Neural cell (in vitro differentiated cells): ENCODE measurements around the gene CLCN3.

Source experiments
- EZH2 ChIP-seq: fragments of 200-600, 300-800 bp; shearing (Covaris generic), sonication (generic); IDR thresholded peaks from 2 replicates; pipeline ENCODE4 v1.6.1; 2014; ENCODE audit warnings: antibody characterized with exemption, low read length, borderline replicate concordance, mild to moderate bottlenecking; ENCODE audit not compliant: insufficient read depth, poor library complexity, severe bottlenecking
- MXI1 ChIP-seq: fragments of 450-650 bp; conservative IDR thresholded peaks from 2 replicates; pipeline ENCODE4 v1.6.1; 2014; ENCODE audit warnings: antibody characterized with exemption, mild to moderate bottlenecking; ENCODE audit not compliant: poor library complexity, severe bottlenecking
- POLR2AphosphoS5 ChIP-seq: IDR thresholded peaks from 2 replicates; pipeline ENCODE4 v1.6.1; 2012
- RAD21 ChIP-seq: fragments of 450-650 bp; conservative IDR thresholded peaks from 2 replicates; pipeline ENCODE4 v1.6.1; 2014; ENCODE audit warnings: antibody characterized with exemption, mild to moderate bottlenecking, moderate library complexity
- SMC3 ChIP-seq: fragments of 450-650 bp; conservative IDR thresholded peaks from 2 replicates; pipeline ENCODE4 v1.6.1; 2014; ENCODE audit warnings: antibody characterized with exemption, mild to moderate bottlenecking, moderate library complexity; ENCODE audit not compliant: poor library complexity
- TAF1 ChIP-seq: IDR thresholded peaks from 2 replicates; pipeline ENCODE4 v1.6.1; 2012; ENCODE audit warnings: low read depth
- TF ChIP-seq, protein P1 (sequence below): fragments of 450-650 bp; IDR thresholded peaks from 2 replicates; pipeline ENCODE4 v1.5.1; 2014; ENCODE audit warnings: antibody characterized with exemption, mild to moderate bottlenecking, moderate library complexity; ENCODE audit not compliant: poor library complexity, severe bottlenecking

DNA sequence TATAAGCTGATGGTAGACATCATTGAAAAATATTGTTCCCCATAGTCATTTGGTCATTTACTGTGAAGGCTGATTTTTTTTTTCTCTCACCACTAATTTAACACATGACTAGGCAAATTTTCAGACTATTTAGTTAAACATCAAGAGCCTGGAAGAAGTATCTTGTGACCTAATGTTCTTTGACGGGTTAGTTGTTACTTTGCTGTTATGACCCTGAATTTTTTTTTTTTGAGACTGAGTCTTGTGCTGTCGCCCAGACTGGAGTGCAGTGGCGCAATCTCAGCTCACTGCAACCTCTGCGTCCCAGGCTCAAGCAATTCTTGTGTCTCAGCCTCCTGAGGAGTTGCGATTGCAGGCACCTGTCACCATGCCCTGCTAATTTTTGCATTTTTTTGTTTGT lies 70.4 kb downstream of the CLCN3 start:
- TF ChIP-seq, protein P1, sequence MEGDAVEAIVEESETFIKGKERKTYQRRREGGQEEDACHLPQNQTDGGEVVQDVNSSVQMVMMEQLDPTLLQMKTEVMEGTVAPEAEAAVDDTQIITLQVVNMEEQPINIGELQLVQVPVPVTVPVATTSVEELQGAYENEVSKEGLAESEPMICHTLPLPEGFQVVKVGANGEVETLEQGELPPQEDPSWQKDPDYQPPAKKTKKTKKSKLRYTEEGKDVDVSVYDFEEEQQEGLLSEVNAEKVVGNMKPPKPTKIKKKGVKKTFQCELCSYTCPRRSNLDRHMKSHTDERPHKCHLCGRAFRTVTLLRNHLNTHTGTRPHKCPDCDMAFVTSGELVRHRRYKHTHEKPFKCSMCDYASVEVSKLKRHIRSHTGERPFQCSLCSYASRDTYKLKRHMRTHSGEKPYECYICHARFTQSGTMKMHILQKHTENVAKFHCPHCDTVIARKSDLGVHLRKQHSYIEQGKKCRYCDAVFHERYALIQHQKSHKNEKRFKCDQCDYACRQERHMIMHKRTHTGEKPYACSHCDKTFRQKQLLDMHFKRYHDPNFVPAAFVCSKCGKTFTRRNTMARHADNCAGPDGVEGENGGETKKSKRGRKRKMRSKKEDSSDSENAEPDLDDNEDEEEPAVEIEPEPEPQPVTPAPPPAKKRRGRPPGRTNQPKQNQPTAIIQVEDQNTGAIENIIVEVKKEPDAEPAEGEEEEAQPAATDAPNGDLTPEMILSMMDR = no peak
- no peak for TF ChIP-seq RAD21
- TF ChIP-seq POLR2AphosphoS5 = no peak
- TF ChIP-seq TAF1 = no peak
- TF ChIP-seq MXI1 = no peak
- TF ChIP-seq EZH2 = no peak
- TF ChIP-seq SMC3 = no peak
